ENCODE measurements around the gene TXNDC11.

- TF ChIP-seq POLR2AphosphoS5 (IDR thresholded peaks at IDR 0.05; ENCODE audit: low read depth, low read length), result no peak; the same call in 1 of the 2 replicates
- no peak for TF ChIP-seq POLR2A (IDR thresholded peaks at IDR 0.05; ENCODE audit: low read depth, low read length)
- no peak for TF ChIP-seq PAX5 (IDR thresholded peaks at IDR 0.05; ENCODE audit: insufficient read depth, low read length, severe bottlenecking)
- no peak for TF ChIP-seq TAF1 (IDR thresholded peaks at IDR 0.05; ENCODE audit: low read depth, low read length)
- TF ChIP-seq SPI1 (IDR thresholded peaks at IDR 0.05; ENCODE audit: low read depth, low read length), result no peak
- TF ChIP-seq POU2F2 (IDR thresholded peaks at IDR 0.05; ENCODE audit: low read depth, low read length), result no peak
Observed at GRCh38 chr16:11679250-11679649, 63.4 kb downstream of the TXNDC11 start.

Measured in GM12891 (cell line).